IMR-90 (cell line): ENCODE results near the gene PLCXD1. TPM values are rescaled to one million over a fixed set of nuclear protein-coding genes. Genes with fewer than 3 reads are reported as not detected.

Source experiments
- ATAC-seq: fragments of 200-7000 bp; cut with Tn5 transposase; 2 replicates; pipeline ENCODE4 v1.9.1; 2020; ENCODE audit warnings: low read depth, mild to moderate bottlenecking, moderate library complexity
- Bru-seq: library from RNA; stranded (reverse); fragments of 400-500 nt; gene quantifications from one replicate; lab custom pipeline; 2021; lab: Mats Ljungman, UMichigan
- BruChase-seq, 2 experiments: library from RNA; stranded (reverse); fragments of 400-500 nt; gene quantifications; one replicate each; lab custom pipeline; 2021; lab: Mats Ljungman, UMichigan
- BruUV-seq: library from RNA; stranded (reverse); fragments of 400-500 nt; replicated peaks from 2 replicates; lab custom pipeline; 2021; lab: Mats Ljungman, UMichigan
- CTCF ChIA-PET: fragments of 300-600 bp; formaldehyde crosslinking; extraction: SDS; loops from one replicate; lab custom pipeline; 2021; ENCODE audit warnings: antibody characterized with exemption; lab: Yijun Ruan, JAX
- POLR2A ChIA-PET: fragments of 300-600 bp; sonication (Branson Sonifier 250); formaldehyde crosslinking; loops from one replicate; lab custom pipeline; 2022; ENCODE audit warnings: antibody characterized with exemption; ENCODE audit not compliant: unreplicated experiment; lab: Charles Lee
- DNase-seq: peaks from one replicate; pipeline ENCODE4 v3.0.0; 2013
- H2AFZ ChIP-seq: replicated peaks from 2 replicates; pipeline ENCODE3; 2013; ENCODE audit warnings: low read length, mild to moderate bottlenecking; ENCODE audit not compliant: poor library complexity
- H2AK5ac ChIP-seq: 2 replicates; pipeline ENCODE4 v1.6.1; 2013; ENCODE audit warnings: low read depth, low read length, inconsistent platforms
- H2AK9ac ChIP-seq: replicated peaks from 2 replicates; pipeline ENCODE3; 2013; ENCODE audit warnings: mild to moderate bottlenecking, low read depth, low read length, moderate library complexity; ENCODE audit not compliant: poor library complexity
- H2BK120ac ChIP-seq: 2 replicates; pipeline ENCODE4 v1.6.1; 2013; ENCODE audit warnings: low read depth, low read length, inconsistent platforms
- H2BK15ac ChIP-seq: 3 replicates; pipeline ENCODE4 v1.6.1; 2013; ENCODE audit warnings: low read depth, low read length, inconsistent platforms
- H2BK20ac ChIP-seq: 2 replicates; pipeline ENCODE4 v1.6.1; 2013; ENCODE audit warnings: low read depth, mild to moderate bottlenecking, inconsistent platforms, low read length, moderate library complexity
- H2BK5ac ChIP-seq: 2 replicates; pipeline ENCODE4 v1.6.1; 2013; ENCODE audit warnings: mild to moderate bottlenecking, low read depth, low read length, inconsistent platforms; ENCODE audit not compliant: poor library complexity, severe bottlenecking
- H3K14ac ChIP-seq: replicated peaks from 2 replicates; pipeline ENCODE4 v1.6.1; 2013; ENCODE audit warnings: low read depth, low read length, inconsistent platforms
- H3K18ac ChIP-seq: 2 replicates; pipeline ENCODE4 v1.6.1; 2013; ENCODE audit warnings: low read depth, low read length, control low read depth
- H3K23ac ChIP-seq: 2 replicates; pipeline ENCODE4 v1.6.1; 2013; ENCODE audit warnings: low read depth, low read length, inconsistent platforms
- H3K27ac ChIP-seq: 2 replicates; pipeline ENCODE4 v1.5.1; 2013; ENCODE audit warnings: mild to moderate bottlenecking, control low read depth, low read length; ENCODE audit not compliant: insufficient read depth
- H3K27me3 ChIP-seq: 2 replicates; pipeline ENCODE4 v1.6.1; 2013; ENCODE audit warnings: low read length; ENCODE audit not compliant: control insufficient read depth, insufficient read depth
- H3K36me3 ChIP-seq: 2 replicates; pipeline ENCODE4 v1.6.1; 2013; ENCODE audit warnings: low read length, mixed read lengths; ENCODE audit not compliant: control insufficient read depth, insufficient read depth
- H3K4ac ChIP-seq: 2 replicates; pipeline ENCODE4 v1.6.1; 2013; ENCODE audit warnings: low read depth, low read length, inconsistent platforms
- H3K4me1 ChIP-seq: 2 replicates; pipeline ENCODE4 v1.6.1; 2013; ENCODE audit warnings: low read length, mixed read lengths; ENCODE audit not compliant: control insufficient read depth, insufficient read depth
- H3K4me2 ChIP-seq: 2 replicates; pipeline ENCODE4 v1.6.1; 2013; ENCODE audit warnings: low read depth, mild to moderate bottlenecking, control low read depth, low read length, moderate library complexity
- H3K4me3 ChIP-seq: 2 replicates; pipeline ENCODE4 v1.5.1; 2013; ENCODE audit warnings: low read depth, mild to moderate bottlenecking, control low read depth, low read length, moderate library complexity; ENCODE audit not compliant: insufficient read depth
- H3K56ac ChIP-seq: 2 replicates; pipeline ENCODE4 v1.6.1; 2013; ENCODE audit warnings: low read length, inconsistent platforms; ENCODE audit not compliant: insufficient read depth; ENCODE audit errors: extremely low read depth
- H3K79me1 ChIP-seq, 2 experiments: 2 replicates each; pipeline ENCODE4 v1.6.1; 2013; ENCODE audit warnings: low read length in 2 of 2, inconsistent platforms in 1 of 2, low read depth in 1 of 2
- H3K9ac ChIP-seq: 2 replicates; pipeline ENCODE4 v1.6.1; 2013; ENCODE audit warnings: low read depth, low read length, control low read depth
- H3K9me1 ChIP-seq: 2 replicates; pipeline ENCODE4 v1.6.1; 2013; ENCODE audit warnings: low read length, inconsistent platforms; ENCODE audit not compliant: insufficient read depth
- H3K9me3 ChIP-seq: 2 replicates; pipeline ENCODE4 v1.6.1; 2013; ENCODE audit warnings: low read length; ENCODE audit not compliant: control insufficient read depth, insufficient read depth
- H4K20me1 ChIP-seq: 2 replicates; pipeline ENCODE4 v1.6.1; 2013; ENCODE audit warnings: low read length, inconsistent platforms; ENCODE audit not compliant: insufficient read depth
- H4K5ac ChIP-seq: 2 replicates; pipeline ENCODE4 v1.6.1; 2013; ENCODE audit warnings: mild to moderate bottlenecking, low read depth, low read length, control low read depth
- H4K8ac ChIP-seq, 2 experiments: 2 replicates each; pipeline ENCODE4 v1.6.1; 2013; ENCODE audit warnings: low read depth in 2 of 2, low read length in 2 of 2, control low read depth in 1 of 2, inconsistent platforms in 1 of 2
- H4K91ac ChIP-seq: 2 replicates; pipeline ENCODE4 v1.6.1; 2013; ENCODE audit warnings: low read depth, low read length, inconsistent platforms; ENCODE audit not compliant: insufficient read depth
- CHD1 ChIP-seq: IDR thresholded peaks from 2 replicates; pipeline ENCODE4 v1.6.1; 2012; ENCODE audit warnings: low read depth, low read length, improper control_type of control experiment
- ELK1 ChIP-seq: fragments of 150-350 bp; IDR thresholded peaks from 2 replicates; pipeline ENCODE4 v1.6.1; 2016; ENCODE audit warnings: low read depth, mild to moderate bottlenecking, low read length, moderate library complexity, borderline replicate concordance
- FOS ChIP-seq: fragments of 150-350 bp; IDR thresholded peaks from 2 replicates; pipeline ENCODE4 v1.6.1; 2016; ENCODE audit warnings: low read depth, low read length
- MAFK ChIP-seq: IDR thresholded peaks from 2 replicates; pipeline ENCODE4 v1.6.1; 2012; ENCODE audit warnings: low read depth, low read length, improper control_type of control experiment
- RAD21 ChIP-seq: IDR thresholded peaks from 2 replicates; pipeline ENCODE4 v1.6.1; 2012; ENCODE audit warnings: low read length, improper control_type of control experiment
- RCOR1 ChIP-seq: IDR thresholded peaks from 2 replicates; pipeline ENCODE4 v1.6.1; 2012; ENCODE audit warnings: mild to moderate bottlenecking, low read length, improper control_type of control experiment; ENCODE audit not compliant: insufficient replicate concordance
- SMC3 ChIP-seq: fragments of 150-350 bp; IDR thresholded peaks from 2 replicates; pipeline ENCODE4 v1.6.1; 2016; ENCODE audit warnings: low read depth, mild to moderate bottlenecking, antibody characterized with exemption, low read length, moderate library complexity
- WGBS, 2 experiments: methylation state at CpG; one replicate each; pipeline versions ENCODE4 v1.1.5 to v1.1.7; 2013; ENCODE audit warnings: missing lambda C conversion rate in 2 of 2; ENCODE audit not compliant: insufficient read length in 1 of 2; ENCODE audit errors: extremely low coverage in 2 of 2; 5-methylcytosine and 5-hydroxymethylcytosine counted together
- dilution Hi-C: fragments of 300-500 bp; cut with HindIII; formaldehyde crosslinking; loops from one replicate; pipeline ENCODE4 v1.14.3; 2018; ENCODE audit warnings: low sequenced_read_pairs; ENCODE audit not compliant: unreplicated experiment
- in situ Hi-C: fragments of 300-500 bp; cut with MboI; formaldehyde crosslinking; loops from 3 replicates; pipeline ENCODE4 v1.14.3; 2019; ENCODE audit warnings: low sequenced_read_pairs, inconsistent platforms, mixed read lengths
- intact Hi-C: fragments of 100-400 bp; cut with micrococcal nuclease; formaldehyde crosslinking; loops from 2 replicates; pipeline ENCODE4 v1.10.0; 2022
- long read RNA-seq: library from polyadenylated mRNA; unstranded; transcript quantifications from one replicate; pipeline ENCODE4 v2.0.0, GENCODE V29; 2021; ENCODE audit not compliant: unreplicated experiment
- polyA plus RNA-seq, 3 experiments: library from polyadenylated mRNA; depleted of rRNA; stranded (reverse); fragments of >200 nt; gene quantifications; 2 replicates each; pipeline ENCODE4 v1.2.3, GENCODE V29; 2012; ENCODE audit warnings: low replicate concordance in 1 of 3
- total RNA-seq: library from RNA; depleted of rRNA; stranded (reverse); fragments of >200 nt; gene quantifications from 2 replicates; pipeline ENCODE4 v1.2.3, GENCODE V29; 2012; rRNA removed

The PLCXD1 gene
- total RNA-seq (16.7 and 19.2 TPM in 2 replicates), polyA plus RNA-seq (2012; rRNA removed) (16.9 and 17.7 TPM in 2 replicates), Bru-seq, nascent RNA (percentile 48 among the genes with signal in this experiment), BruChase-seq, experiment 1, labeled RNA remaining after a 6-hour chase (percentile 54 among the genes with signal in this experiment), BruChase-seq, experiment 2, labeled RNA remaining after a 2-hour chase (percentile 49 among the genes with signal in this experiment)
- polyA plus RNA-seq (2012; cell fraction: cytosol; rRNA removed), result 13.3 and 17.3 TPM in 2 replicates
- 32.9 and 59.1 TPM in 2 replicates for polyA plus RNA-seq (2012; cell fraction: nucleus; rRNA removed; ENCODE audit: low replicate concordance)
- long read RNA-seq, partial matches to known transcripts, result 1 of 9 reads
- long read RNA-seq, other reads (novel, unspliced or antisense), result 8 of 9 reads

- Histone ChIP-seq H3K79me1 (peaks cover 9 to 35% of the 10 kb centered on the region in 2 experiments), H3K27me3 (no peaks in the 10 kb centered on the region), H2BK120ac (peak within 1 kb of the TSS; percentile 60; the same call in 1 of the 2 replicates), H3K27ac (peak within 1 kb of the TSS; percentile 46; the same call in 1 of the 2 replicates), H3K23ac (peak within 1 kb of the TSS; percentile 53; the same call in 1 of the 2 replicates), H2AK9ac (peak within 1 kb of the TSS; percentile 67), H4K5ac (peak within 1 kb of the TSS; percentile 39; the same call in 1 of the 2 replicates), H4K8ac (peak within 1 kb of the TSS; percentile 70 to 81; a peak in 3 of 4 replicates), H3K9me3 (no peaks in the 10 kb centered on the region), H3K4ac (peak within 1 kb of the TSS; percentile 61), H3K4me3 (peak within 1 kb of the TSS; percentile 33), H3K4me1 (no peaks in the 10 kb centered on the region), H3K4me2 (peak within 1 kb of the TSS; percentile 51), H2AK5ac (no peak within 1 kb of the TSS; the same call in 1 of the 2 replicates), H3K18ac (no peak within 1 kb of the TSS), H2AFZ (peak within 1 kb of the TSS; percentile 92), H2BK15ac (no peak within 1 kb of the TSS), H4K91ac (0 out of 2 replicates have a peak within 1 kb of the TSS, but pooled peaks have one; percentile 17), H2BK20ac (no peak within 1 kb of the TSS), H3K56ac (no peak within 1 kb of the TSS; the same call in 1 of the 2 replicates), H2BK5ac (no peak within 1 kb of the TSS), H3K36me3 (peaks cover 19% of the 10 kb centered on the region), H4K20me1 (no peaks in the 10 kb centered on the region), H3K9ac (peak within 1 kb of the TSS; percentile 6), H3K9me1 (peaks cover 11% of the 10 kb centered on the region), H3K14ac (peak within 1 kb of the TSS; percentile 82)
- 20% methylated on average over 1 of the region's 25 CpGs; no CpG with 5 or more reads in 1 of the 2 experiments for WGBS, 2 experiments
- intact Hi-C loops (no loop called here), dilution Hi-C loops (no loop called here), in situ Hi-C loops (no loop called here)
- POLR2A ChIA-PET, result no interaction called here
- CTCF ChIA-PET, result no interaction called here
- no TSS peak for BruUV-seq
- ATAC-seq, result peak; percentile 52
- DNase-seq, result peak; percentile 36
- TF ChIP-seq RCOR1, result no peak
- TF ChIP-seq MAFK, result no peak
- TF ChIP-seq FOS, result no peak
- no peak for TF ChIP-seq ELK1
- no peak for TF ChIP-seq RAD21
- no peak for TF ChIP-seq SMC3
- TF ChIP-seq CHD1, result no peak
Observed at GRCh38 chrX:281166-281999, at the start of gene PLCXD1. TSS of gene PLCXD1 (plus strand) at chrX:281381. CDS start at chrX:284188, 2,807 bp downstream.
